ENCODE measurements around the gene SENP3. TPM values are rescaled to one million over a fixed set of nuclear protein-coding genes. Genes with fewer than 3 reads are reported as not detected.

Gene SENP3
- total and polyA plus RNA-seq, 7 donors: 24.0 to 90.5 (median 40.7) TPM

DNA sequence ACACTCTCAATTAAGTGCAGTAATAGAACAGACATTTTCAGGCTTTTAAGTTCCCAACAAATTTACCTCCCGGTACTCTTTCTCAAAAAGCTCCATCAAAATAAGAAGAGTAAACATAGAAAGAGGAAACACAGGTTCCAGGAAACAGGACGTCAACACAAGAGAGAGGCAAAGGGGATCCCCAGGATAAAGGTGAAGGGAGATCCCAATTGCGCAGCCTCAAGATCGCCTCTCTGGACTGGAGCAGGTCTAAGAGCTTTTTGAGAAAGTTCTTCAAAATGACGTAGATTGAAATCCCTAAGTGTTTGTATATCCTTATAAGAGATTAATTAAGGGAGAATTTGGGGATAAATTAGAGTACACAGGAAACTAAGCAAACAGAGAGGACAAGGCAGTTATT is 56.9 kb downstream of the SENP3 start:
- intact Hi-C loops (cut with DNase I): no loop called here
- ATAC-seq: no peak
- Histone ChIP-seq H3K27me3 (ENCODE audit: insufficient read depth in 3 of 3, low read length in 2 of 3) (no peaks in the 10 kb centered on the region), H3K4me3 (no peak overlapping the region), H3K36me3 (ENCODE audit: insufficient read depth in 1 of 2, low read depth in 1 of 2) (no peaks in the 10 kb centered on the region), H3K9me3 (no peaks in the 10 kb centered on the region), H3K4me1 (no peaks in the 10 kb centered on the region), H3K27ac (no peak overlapping the region)
- no peak for DNase-seq
- WGBS, 3 donors: 78 to 82% (median 81%) methylated on average over 5 of the region's 5 CpGs
- no peak for TF ChIP-seq CTCF (IDR thresholded peaks at IDR 0.05)

- H3K9me3 ChIP-seq: no peaks in the 10 kb centered on the region
- no peak overlapping the region for H3K4me3 ChIP-seq
- H3K4me1 ChIP-seq: peaks cover under 1% of the 10 kb centered on the region
- no peak for ATAC-seq
- DNase-seq: no peak
- no peak overlapping the region for H3K27ac ChIP-seq
- H3K36me3 ChIP-seq (ENCODE audit: insufficient read depth in 1 of 2, low read depth in 1 of 2): peaks cover 0 to 4% of the 10 kb centered on the region in 2 donors
- no peaks in the 10 kb centered on the region for H3K27me3 ChIP-seq (ENCODE audit: insufficient read depth in 3 of 3, low read length in 2 of 3)
- intact Hi-C loops (cut with DNase I): loop anchor here in 1 of 2 donors (10.0 kb wide), 1 partner anchor 224 kb away; no protein-coding TSS in a partner anchor
- 86 to 93% (median 92%) methylated on average over 8 of the region's 8 CpGs for WGBS, 3 donors
- no peak for TF ChIP-seq CTCF (IDR thresholded peaks at IDR 0.05)
Measured at GRCh38 chr17:7620835-7621234, 59.1 kb downstream of the SENP3 start.

Other genes with a start within 250 kb of the SENP3 start
Only the 30 nearest of the 31 such genes appear.
- 10 to 100 TPM; 24.0 to 53.8 (median 32.6) TPM for gene NEURL4, start 232.6 kb upstream of the SENP3 start, total RNA-seq
- gene NEURL4, start 232.6 kb upstream of the SENP3 start, polyA plus RNA-seq: 10 to 100 TPM; 20.7 to 38.7 (median 22.9) TPM
- 10 to 100 TPM; 12.2 to 20.7 (median 15.7) TPM for gene ACAP1, start 225.4 kb upstream of the SENP3 start, total RNA-seq
- 10 to 100 TPM in 1 of 3 donors, 1 to 10 TPM in 2; 1.9 to 11.9 (median 2.4) TPM for gene ACAP1, start 225.4 kb upstream of the SENP3 start, polyA plus RNA-seq
- 1 to 10 TPM; 4.5 to 5.2 (median 5.1) TPM for gene KCTD11, start 209.8 kb upstream of the SENP3 start, total RNA-seq
- gene KCTD11, start 209.8 kb upstream of the SENP3 start, polyA plus RNA-seq: 10 to 100 TPM in 1 of 3 donors, 1 to 10 TPM in 2; 2.9 to 13.2 (median 9.9) TPM
- not detected for gene TMEM95, start 206.8 kb upstream of the SENP3 start, total RNA-seq
- gene TMEM95, start 206.8 kb upstream of the SENP3 start, polyA plus RNA-seq: not detected
- gene TNK1, start 180.8 kb upstream of the SENP3 start, total RNA-seq: under 1 TPM; 0.56 to 0.86 (median 0.78) TPM
- 1 to 10 TPM in 1 of 3 donors, under 1 TPM in 2; 0.57 to 1.7 (median 0.98) TPM for gene TNK1, start 180.8 kb upstream of the SENP3 start, polyA plus RNA-seq
- gene PLSCR3, start 167.4 kb upstream of the SENP3 start, total RNA-seq: 10 to 100 TPM; 13.9 to 16.2 (median 15.1) TPM
- 10 to 100 TPM; 16.6 to 20.5 (median 18.7) TPM for gene PLSCR3, start 167.4 kb upstream of the SENP3 start, polyA plus RNA-seq
- 10 to 100 TPM; 47.1 to 80.4 (median 53.5) TPM for gene TMEM256, start 157.8 kb upstream of the SENP3 start, total RNA-seq
- 10 to 100 TPM; 62.4 to 75.4 (median 69.7) TPM for gene TMEM256, start 157.8 kb upstream of the SENP3 start, polyA plus RNA-seq
- 10 to 100 TPM in 1 of 4 donors, 1 to 10 TPM in 3; 6.5 to 11.5 (median 7.4) TPM for gene NLGN2, start 154.1 kb upstream of the SENP3 start, total RNA-seq
- gene NLGN2, start 154.1 kb upstream of the SENP3 start, polyA plus RNA-seq: 1 to 10 TPM; 2.8 to 3.1 (median 2.9) TPM
- gene SPEM1, start 141.6 kb upstream of the SENP3 start, total RNA-seq: not detected
- under 1 TPM in 1 of 3 donors, not detected in 2; 0.06 TPM for gene SPEM1, start 141.6 kb upstream of the SENP3 start, polyA plus RNA-seq
- gene SPEM2, start 136.3 kb upstream of the SENP3 start, total RNA-seq: not detected
- under 1 TPM in 1 of 3 donors, not detected in 2; 0.03 TPM for gene SPEM2, start 136.3 kb upstream of the SENP3 start, polyA plus RNA-seq
- gene SPEM3, start 133.1 kb upstream of the SENP3 start, total RNA-seq: not detected
- gene SPEM3, start 133.1 kb upstream of the SENP3 start, polyA plus RNA-seq: under 1 TPM in 1 of 3 donors, not detected in 2; 0.01 TPM
- under 1 TPM; 0.41 to 0.95 (median 0.68) TPM for gene TMEM102, start 126.5 kb upstream of the SENP3 start, total RNA-seq
- gene TMEM102, start 126.5 kb upstream of the SENP3 start, polyA plus RNA-seq: 1 to 10 TPM in 2 of 3 donors, under 1 TPM in 1; 0.84 to 3.2 (median 1.7) TPM
- 10 to 100 TPM in 3 of 4 donors, 1 to 10 TPM in 1; 2.7 to 21.1 (median 10.1) TPM for gene FGF11, start 122.4 kb upstream of the SENP3 start, total RNA-seq
- gene FGF11, start 122.4 kb upstream of the SENP3 start, polyA plus RNA-seq: 1 to 10 TPM; 2.0 to 4.4 (median 3.7) TPM
- 100 to 1,000 TPM; 107 to 190 (median 147) TPM for gene CHRNB1, start 116.9 kb upstream of the SENP3 start, total RNA-seq
- gene CHRNB1, start 116.9 kb upstream of the SENP3 start, polyA plus RNA-seq: 100 to 1,000 TPM in 1 of 3 donors, 10 to 100 TPM in 2; 73.0 to 118 (median 91.7) TPM
- gene ZBTB4, start 82.3 kb upstream of the SENP3 start, total RNA-seq: 10 to 100 TPM; 29.3 to 43.2 (median 35.5) TPM
- 10 to 100 TPM; 10.3 to 20.2 (median 13.5) TPM for gene ZBTB4, start 82.3 kb upstream of the SENP3 start, polyA plus RNA-seq
- not detected for gene SLC35G6, start 80.5 kb upstream of the SENP3 start, total RNA-seq
- gene SLC35G6, start 80.5 kb upstream of the SENP3 start, polyA plus RNA-seq: under 1 TPM in 1 of 3 donors, not detected in 2; 0.05 TPM
- 10 to 100 TPM; 42.7 to 74.3 (median 56.9) TPM for gene POLR2A, start 77.6 kb upstream of the SENP3 start, total RNA-seq
- 10 to 100 TPM in 2 of 3 donors, 1 to 10 TPM in 1; 8.0 to 68.7 (median 15.0) TPM for gene POLR2A, start 77.6 kb upstream of the SENP3 start, polyA plus RNA-seq
- gene TNFSF12, start 12.9 kb upstream of the SENP3 start, total RNA-seq: 10 to 100 TPM; 14.3 to 23.4 (median 15.6) TPM
- 10 to 100 TPM; 10.2 to 18.9 (median 13.8) TPM for gene TNFSF12, start 12.9 kb upstream of the SENP3 start, polyA plus RNA-seq
- 1 to 10 TPM; 4.0 to 5.4 (median 4.5) TPM for gene TNFSF13, start 3.2 kb upstream of the SENP3 start, total RNA-seq
- 1 to 10 TPM; 2.8 to 4.3 (median 3.1) TPM for gene TNFSF13, start 3.2 kb upstream of the SENP3 start, polyA plus RNA-seq
- gene CD68, start 17.7 kb downstream of the SENP3 start, total RNA-seq: 10 to 100 TPM; 15.8 to 38.4 (median 26.4) TPM
- gene CD68, start 17.7 kb downstream of the SENP3 start, polyA plus RNA-seq: 100 to 1,000 TPM in 1 of 3 donors, 10 to 100 TPM in 2; 16.5 to 298 (median 21.8) TPM
- gene MPDU1, start 21.9 kb downstream of the SENP3 start, total RNA-seq: 10 to 100 TPM; 19.3 to 40.6 (median 34.1) TPM
- gene MPDU1, start 21.9 kb downstream of the SENP3 start, polyA plus RNA-seq: 100 to 1,000 TPM in 1 of 3 donors, 10 to 100 TPM in 2; 53.6 to 147 (median 77.8) TPM
- gene SOX15, start 28.2 kb downstream of the SENP3 start, total RNA-seq: under 1 TPM; 0.19 to 0.71 (median 0.28) TPM
- gene SOX15, start 28.2 kb downstream of the SENP3 start, polyA plus RNA-seq: under 1 TPM; 0.11 to 0.20 (median 0.17) TPM
- 100 to 1,000 TPM; 105 to 120 (median 114) TPM for gene FXR2, start 53.0 kb downstream of the SENP3 start, total RNA-seq
- 100 to 1,000 TPM in 1 of 3 donors, 10 to 100 TPM in 2; 88.2 to 164 (median 92.1) TPM for gene FXR2, start 53.0 kb downstream of the SENP3 start, polyA plus RNA-seq
- gene SAT2, start 65.9 kb downstream of the SENP3 start, total RNA-seq: 10 to 100 TPM; 60.7 to 70.4 (median 66.2) TPM
- gene SAT2, start 65.9 kb downstream of the SENP3 start, polyA plus RNA-seq: 100 to 1,000 TPM; 105 to 112 (median 108) TPM
- 1 to 10 TPM in 1 of 4 donors, under 1 TPM in 3; 0.19 to 1.6 (median 0.55) TPM for gene SHBG, start 68.2 kb downstream of the SENP3 start, total RNA-seq
- under 1 TPM; 0.26 to 0.53 (median 0.45) TPM for gene SHBG, start 68.2 kb downstream of the SENP3 start, polyA plus RNA-seq
- 1 to 10 TPM in 2 of 4 donors, under 1 TPM in 2; 0.78 to 5.7 (median 1.3) TPM for gene ATP1B2, start 89.0 kb downstream of the SENP3 start, total RNA-seq
- gene ATP1B2, start 89.0 kb downstream of the SENP3 start, polyA plus RNA-seq: 1 to 10 TPM in 1 of 3 donors, under 1 TPM in 2; 0.36 to 1.0 (median 0.51) TPM
- 10 to 100 TPM; 18.1 to 36.7 (median 19.4) TPM for gene TP53, start 125.6 kb downstream of the SENP3 start, total RNA-seq
- 10 to 100 TPM in 2 of 3 donors, 1 to 10 TPM in 1; 7.4 to 15.7 (median 10.6) TPM for gene TP53, start 125.6 kb downstream of the SENP3 start, polyA plus RNA-seq
- gene WRAP53, start 126.6 kb downstream of the SENP3 start, total RNA-seq: 1 to 10 TPM; 4.5 to 6.6 (median 5.0) TPM
- 10 to 100 TPM in 2 of 3 donors, 1 to 10 TPM in 1; 6.5 to 14.4 (median 11.2) TPM for gene WRAP53, start 126.6 kb downstream of the SENP3 start, polyA plus RNA-seq
- gene EFNB3, start 143.3 kb downstream of the SENP3 start, total RNA-seq: under 1 TPM in 3 of 4 donors, not detected in 1; 0.11 to 0.37 (median 0.17) TPM
- gene EFNB3, start 143.3 kb downstream of the SENP3 start, polyA plus RNA-seq: under 1 TPM in 2 of 3 donors, not detected in 1; 0.09 to 0.12 TPM
- under 1 TPM; 0.04 to 0.10 (median 0.05) TPM for gene DNAH2, start 155.8 kb downstream of the SENP3 start, total RNA-seq
- gene DNAH2, start 155.8 kb downstream of the SENP3 start, polyA plus RNA-seq: under 1 TPM; 0.01 to 0.10 (median 0.08) TPM

All from psoas muscle (tissue), 8 donors.